Measurements from ENCODE around the gene ATOX1. TPM values are rescaled to one million over a fixed set of nuclear protein-coding genes. Genes with fewer than 3 reads are reported as not detected.

Gene ATOX1
- total and polyA plus RNA-seq, 2 of the 8 experiments (the other 6 are each of a cell fraction or from before 2014, with no cell fraction given): 79.9 to 232 TPM

GRCh38 chr5:151700296-151700695 is 58.1 kb downstream of the ATOX1 start:
- TF ChIP-seq NRF1 (IDR thresholded peaks at IDR 0.05; ENCODE audit: low read depth, low read length): no peak
- no peak for TF ChIP-seq RFX5 (IDR thresholded peaks at IDR 0.05; ENCODE audit: borderline replicate concordance, low read depth, low read length)
- Histone ChIP-seq H2BK12ac (ENCODE audit: low read depth, low read length) (no peak overlapping the region), H3K4me3 (ENCODE audit: extremely low read depth in 1 of 4, insufficient read depth in 2 of 4, low read depth in 3 of 4, low read length in 4 of 4) (no peak overlapping the region), H4K8ac (ENCODE audit: extremely low read depth, insufficient read depth, low read length) (no peak overlapping the region), H4K91ac (replicated peaks; ENCODE audit: insufficient read length, low read length) (no peak overlapping the region), H3K4me1 (replicated peaks in 1 of 4; ENCODE audit: control insufficient read depth in 3 of 4, insufficient read depth in 4 of 4, low read length in 3 of 4) (peaks cover 3 to 14% (median 6%) of the 10 kb centered on the region in 4 experiments), H3K23ac (ENCODE audit: insufficient read length) (no peak overlapping the region), H3K14ac (ENCODE audit: insufficient read length) (no peak overlapping the region), H2BK15ac (ENCODE audit: low read length) (no peak overlapping the region), H3K36me3 (ENCODE audit: control insufficient read depth in 2 of 4, insufficient read depth in 4 of 4, low read length in 3 of 4) (no peaks in the 10 kb centered on the region), H3K9ac (replicated peaks in 1 of 4; ENCODE audit: extremely low read depth in 1 of 4, low read depth in 3 of 4, low read length in 3 of 4) (no peak overlapping the region), H3K4ac (replicated peaks; ENCODE audit: insufficient read length, low read depth, low read length) (no peak overlapping the region), H2BK20ac (ENCODE audit: low read length) (no peak overlapping the region), H2AK5ac (ENCODE audit: low read depth, low read length) (no peak overlapping the region), H3K56ac (replicated peaks; ENCODE audit: insufficient read length, low read depth, low read length) (no peak overlapping the region), H3K9me3 (ENCODE audit: insufficient read depth in 2 of 2, low read depth in 1 of 2, low read length in 1 of 2) (no peaks in the 10 kb centered on the region), H3K4me2 (ENCODE audit: insufficient read depth in 1 of 2, low read depth in 2 of 2, low read length in 2 of 2) (no peak overlapping the region), H2BK5ac (ENCODE audit: low read depth, low read length) (no peak overlapping the region), H2BK120ac (replicated peaks; ENCODE audit: low read depth, low read length) (no peak overlapping the region), H4K20me1 (replicated peaks in 1 of 2; ENCODE audit: control insufficient read depth in 1 of 2, insufficient read depth in 2 of 2, low read length in 2 of 2) (no peaks in the 10 kb centered on the region), H3K79me1 (ENCODE audit: low read depth, low read length) (no peaks in the 10 kb centered on the region), H4K5ac (ENCODE audit: insufficient read length, low read depth, low read length) (no peak overlapping the region), H2AFZ (ENCODE audit: low read length) (no peak overlapping the region), H3K79me2 (ENCODE audit: control insufficient read depth in 1 of 2, insufficient read depth in 2 of 2, low read length in 2 of 2) (no peaks in the 10 kb centered on the region), H3K27ac (ENCODE audit: low read depth, low read length) (no peak overlapping the region), H3K23me2 (ENCODE audit: low read depth, low read length) (no peaks in the 10 kb centered on the region), H3K18ac (ENCODE audit: extremely low read depth, low read length) (no peak overlapping the region), H3K27me3 (replicated peaks in 1 of 4; ENCODE audit: control insufficient read depth in 3 of 4, extremely low read depth in 1 of 4, insufficient read depth in 3 of 4, low read length in 3 of 4) (no peaks in the 10 kb centered on the region)
- POLR2A ChIA-PET (ENCODE audit: partially characterized antibody): no interaction called here
- FAIRE-seq (no peak), DNase-seq (ENCODE audit: low read depth in 1 of 2, low spot score in 2 of 2) (no peak)
- 79% methylated on average over 2 of the region's 2 CpGs; no CpG with 5 or more reads in 1 of the 2 experiments for WGBS, 2 experiments (ENCODE audit: extremely low coverage in 1 of 2, insufficient coverage in 1 of 2, insufficient read length in 1 of 2, insufficient replicate concordance in 2 of 2, low coverage in 1 of 2, low lambda C conversion rate in 2 of 2, missing lambda C conversion rate in 1 of 2)
- CTCF ChIA-PET (ENCODE audit: partially characterized antibody): interaction anchor here (0.6 to 7.9 kb wide), 5 partner anchors 14 to 48 kb away, joined by 3 to 53 read pairs (median 9); partner anchors contain the start of gene SPARC

All from H1 (cell line).